H1 (cell line): ENCODE measurements around the gene TEAD1. TPM values are rescaled to one million over a fixed set of nuclear protein-coding genes. Genes with fewer than 3 reads are reported as not detected.

Experiments used
- CTCF ChIA-PET: fragments of 300-600 bp; sonication (Branson Sonifier 250); formaldehyde crosslinking; loops from one replicate; lab custom pipeline; 2021; ENCODE audit not compliant: partially characterized antibody; lab: Charles Lee
- POLR2A ChIA-PET: fragments of 300-600 bp; sonication (Branson Sonifier 250); formaldehyde crosslinking; loops from one replicate; lab custom pipeline; 2021; ENCODE audit warnings: inconsistent platforms; ENCODE audit not compliant: partially characterized antibody; lab: Charles Lee
- DNase-seq, 2 experiments: peaks; one replicate each; pipeline versions ENCODE4 v3.0.0 to v3.0.0-alpha.2; 2010 to 2022; ENCODE audit warnings: low spot score in 2 of 2, low read depth in 1 of 2, mixed read lengths in 1 of 2
- FAIRE-seq: peaks from 2 replicates; lab custom pipeline; 2011; peaks lifted over from hg19 to GRCh38; lab: Jason Lieb, UNC
- H2AFZ ChIP-seq: 2 replicates; pipeline ENCODE4 v1.8.1; 2012; ENCODE audit warnings: low read length, inconsistent platforms
- H2AK5ac ChIP-seq: 2 replicates; pipeline ENCODE4 v1.6.1; 2013; ENCODE audit warnings: low read depth, low read length
- H2BK120ac ChIP-seq: replicated peaks from 2 replicates; pipeline ENCODE3; 2013; ENCODE audit warnings: low read depth, low read length, inconsistent platforms
- H2BK12ac ChIP-seq: 2 replicates; pipeline ENCODE4 v1.6.1; 2013; ENCODE audit warnings: low read depth, low read length
- H2BK15ac ChIP-seq: 2 replicates; pipeline ENCODE4 v1.6.1; 2013; ENCODE audit warnings: low read length
- H2BK20ac ChIP-seq: 2 replicates; pipeline ENCODE4 v1.6.1; 2013; ENCODE audit warnings: low read length
- H2BK5ac ChIP-seq: 2 replicates; pipeline ENCODE4 v1.6.1; 2013; ENCODE audit warnings: low read depth, low read length
- H3K14ac ChIP-seq: 2 replicates; pipeline ENCODE4 v1.6.1; 2013; ENCODE audit warnings: inconsistent platforms; ENCODE audit not compliant: insufficient read length
- H3K18ac ChIP-seq: 2 replicates; pipeline ENCODE4 v1.6.1; 2013; ENCODE audit warnings: low read length; ENCODE audit errors: extremely low read depth
- H3K23ac ChIP-seq: 2 replicates; pipeline ENCODE4 v1.6.1; 2013; ENCODE audit warnings: inconsistent platforms; ENCODE audit not compliant: insufficient read length
- H3K23me2 ChIP-seq: 2 replicates; pipeline ENCODE4 v1.6.1; 2013; ENCODE audit warnings: low read depth, low read length
- H3K27ac ChIP-seq: 2 replicates; pipeline ENCODE4 v1.6.1; 2011; ENCODE audit warnings: low read depth, low read length, inconsistent platforms
- H3K27me3 ChIP-seq, 4 experiments: replicated peaks in 1 of 4; 1 replicate in 1 of 4; 2 replicates in 3 of 4; pipeline versions ENCODE4 v1.6.1 to v1.8.1; 2011 to 2013; ENCODE audit warnings: low read length in 3 of 4, mild to moderate bottlenecking in 3 of 4, inconsistent platforms in 2 of 4, mixed read lengths in 2 of 4, moderate library complexity in 1 of 4; ENCODE audit not compliant: control insufficient read depth in 3 of 4, insufficient read depth in 3 of 4; ENCODE audit errors: extremely low read depth in 1 of 4
- H3K36me3 ChIP-seq, 4 experiments: 2 replicates each; pipeline versions ENCODE4 v1.6.1 to v1.8.1; 2011 to 2013; ENCODE audit warnings: mild to moderate bottlenecking in 4 of 4, low read length in 3 of 4, moderate library complexity in 2 of 4, control low read depth in 1 of 4, inconsistent platforms in 1 of 4; ENCODE audit not compliant: insufficient read depth in 4 of 4, control insufficient read depth in 2 of 4
- H3K4ac ChIP-seq: replicated peaks from 2 replicates; pipeline ENCODE3; 2013; ENCODE audit warnings: low read length, low read depth, mixed read lengths, inconsistent platforms; ENCODE audit not compliant: insufficient read length
- H3K4me1 ChIP-seq, 4 experiments: replicated peaks in 1 of 4; 1 replicate in 1 of 4; 2 replicates in 3 of 4; pipeline versions ENCODE4 v1.6.1 to v1.8.1; 2011 to 2013; ENCODE audit warnings: low read length in 3 of 4, inconsistent platforms in 2 of 4, mixed read lengths in 1 of 4; ENCODE audit not compliant: insufficient read depth in 4 of 4, control insufficient read depth in 3 of 4
- H3K4me2 ChIP-seq, 2 experiments: 2 replicates each; pipeline versions ENCODE4 v1.6.1 to v1.8.1; 2011 to 2013; ENCODE audit warnings: low read depth in 2 of 2, low read length in 2 of 2, control low read depth in 1 of 2, inconsistent platforms in 1 of 2, mild to moderate bottlenecking in 1 of 2; ENCODE audit not compliant: insufficient read depth in 1 of 2
- H3K4me3 ChIP-seq, 4 experiments: fragments of 200-600, 300-600 bp in 1 of 4; sonication (generic), shearing (Covaris generic), sonication (Bioruptor Twin) in 1 of 4; 2 replicates each; pipeline versions ENCODE4 v1.5.1 to v1.8.1; 2011 to 2016; ENCODE audit warnings: low read length in 4 of 4, low read depth in 3 of 4, control low read depth in 2 of 4, inconsistent platforms in 2 of 4, mild to moderate bottlenecking in 2 of 4, mixed read lengths in 1 of 4, moderate library complexity in 1 of 4; ENCODE audit not compliant: insufficient read depth in 2 of 4; ENCODE audit errors: extremely low read depth in 1 of 4
- H3K56ac ChIP-seq: replicated peaks from 2 replicates; pipeline ENCODE3; 2013; ENCODE audit warnings: low read depth, mild to moderate bottlenecking, mixed read lengths, low read length, inconsistent platforms; ENCODE audit not compliant: insufficient read length
- H3K79me1 ChIP-seq: 2 replicates; pipeline ENCODE4 v1.6.1; 2013; ENCODE audit warnings: low read depth, low read length, control low read depth
- H3K79me2 ChIP-seq, 2 experiments: 2 replicates each; pipeline versions ENCODE4 v1.6.1 to v1.8.1; 2012 to 2013; ENCODE audit warnings: low read length in 2 of 2, mild to moderate bottlenecking in 2 of 2, inconsistent platforms in 1 of 2; ENCODE audit not compliant: insufficient read depth in 2 of 2, control insufficient read depth in 1 of 2
- H3K9ac ChIP-seq, 4 experiments: replicated peaks in 1 of 4; 1 replicate in 1 of 4; 2 replicates in 3 of 4; pipeline versions ENCODE4 v1.6.1 to v1.8.1; 2011 to 2013; ENCODE audit warnings: low read depth in 3 of 4, low read length in 3 of 4, control low read depth in 2 of 4, mild to moderate bottlenecking in 2 of 4, moderate library complexity in 2 of 4, inconsistent platforms in 1 of 4; ENCODE audit errors: extremely low read depth in 1 of 4
- H3K9me3 ChIP-seq, 2 experiments: 2 replicates each; pipeline versions ENCODE4 v1.6.1 to v1.8.1; 2012 to 2013; ENCODE audit warnings: mild to moderate bottlenecking in 2 of 2, moderate library complexity in 2 of 2, control low read depth in 1 of 2, inconsistent platforms in 1 of 2, low read depth in 1 of 2, low read length in 1 of 2, mixed read lengths in 1 of 2; ENCODE audit not compliant: insufficient read depth in 2 of 2
- H4K20me1 ChIP-seq, 2 experiments: replicated peaks in 1 of 2; 2 replicates each; pipeline versions ENCODE3 to v1.8.1; 2011 to 2013; ENCODE audit warnings: inconsistent platforms in 2 of 2, low read length in 2 of 2, mild to moderate bottlenecking in 1 of 2; ENCODE audit not compliant: insufficient read depth in 2 of 2, control insufficient read depth in 1 of 2
- H4K5ac ChIP-seq: 2 replicates; pipeline ENCODE4 v1.6.1; 2013; ENCODE audit warnings: low read length, low read depth, mixed read lengths, inconsistent platforms; ENCODE audit not compliant: insufficient read length
- H4K8ac ChIP-seq: 2 replicates; pipeline ENCODE4 v1.8.0; 2013; ENCODE audit warnings: mild to moderate bottlenecking, moderate library complexity, low read length, inconsistent platforms; ENCODE audit not compliant: insufficient read depth; ENCODE audit errors: extremely low read depth
- H4K91ac ChIP-seq: replicated peaks from 2 replicates; pipeline ENCODE3; 2013; ENCODE audit warnings: low read length, mixed read lengths, inconsistent platforms; ENCODE audit not compliant: insufficient read length
- BACH1 ChIP-seq: IDR thresholded peaks from 2 replicates; pipeline ENCODE4 v1.6.1; 2012; ENCODE audit warnings: low read length, improper control_type of control experiment
- CHD1 ChIP-seq: IDR thresholded peaks from 2 replicates; pipeline ENCODE4 v1.6.1; 2012; ENCODE audit warnings: low read depth, low read length, improper control_type of control experiment
- CHD2 ChIP-seq: IDR thresholded peaks from 2 replicates; pipeline ENCODE4 v1.6.1; 2012; ENCODE audit warnings: low read length, improper control_type of control experiment
- CREB1 ChIP-seq: IDR thresholded peaks from 2 replicates; pipeline ENCODE4 v1.6.1; 2012; ENCODE audit warnings: inconsistent platforms
- HDAC2 ChIP-seq, 2 experiments: fragments of 300-600 bp in 1 of 2; sonication (generic) in 1 of 2; IDR thresholded peaks; 2 replicates each; pipeline ENCODE4 v1.6.1; 2011 to 2012; ENCODE audit warnings: low read depth in 2 of 2, low read length in 2 of 2, mild to moderate bottlenecking in 2 of 2, moderate library complexity in 2 of 2, borderline replicate concordance in 1 of 2, inconsistent platforms in 1 of 2
- MAX ChIP-seq: IDR thresholded peaks from 2 replicates; pipeline ENCODE4 v1.6.1; 2012; ENCODE audit warnings: inconsistent platforms
- NRF1 ChIP-seq: IDR thresholded peaks from 2 replicates; pipeline ENCODE4 v1.6.1; 2011; ENCODE audit warnings: mild to moderate bottlenecking, low read depth, low read length, improper control_type of control experiment
- POLR2AphosphoS5 ChIP-seq: IDR thresholded peaks from 2 replicates; pipeline ENCODE4 v1.6.1; 2011; ENCODE audit warnings: low read depth, low read length
- RBBP5 ChIP-seq: IDR thresholded peaks from 2 replicates; pipeline ENCODE4 v1.7.1; 2012; ENCODE audit warnings: low read depth, mild to moderate bottlenecking, inconsistent platforms, low read length, moderate library complexity, borderline replicate concordance
- SAP30 ChIP-seq: fragments of 300-600 bp; sonication (generic); IDR thresholded peaks from 2 replicates; pipeline ENCODE4 v1.7.1; 2012; ENCODE audit warnings: low read length, moderate library complexity, mild to moderate bottlenecking, inconsistent platforms; ENCODE audit not compliant: insufficient read depth, insufficient replicate concordance
- TAF1 ChIP-seq: IDR thresholded peaks from 2 replicates; pipeline ENCODE4 v1.6.1; 2011; ENCODE audit warnings: mild to moderate bottlenecking, low read depth, low read length
- TEAD4 ChIP-seq: IDR thresholded peaks from 2 replicates; pipeline ENCODE4 v1.6.1; 2012; ENCODE audit warnings: low read depth, low read length, inconsistent platforms, mixed read lengths
- USF2 ChIP-seq: IDR thresholded peaks from 2 replicates; pipeline ENCODE4 v1.6.1; 2011; ENCODE audit warnings: low read length, improper control_type of control experiment
- WGBS, 2 experiments: shearing (Covaris generic) in 1 of 2; methylation state at CpG; one replicate each; pipeline versions ENCODE4 v1.1.6 to v1.1.7; 2013 to 2015; ENCODE audit warnings: low lambda C conversion rate in 2 of 2, mixed read lengths in 2 of 2, inconsistent platforms in 1 of 2, low coverage in 1 of 2, missing lambda C conversion rate in 1 of 2; ENCODE audit not compliant: insufficient replicate concordance in 2 of 2, insufficient coverage in 1 of 2, insufficient read length in 1 of 2; ENCODE audit errors: extremely low coverage in 1 of 2, missing lambda C conversion rate in 1 of 2; 5-methylcytosine and 5-hydroxymethylcytosine counted together
- polyA plus RNA-seq, 7 experiments: library from polyadenylated mRNA; depleted of rRNA in 3 of 7; stranded (reverse) in 5 of 7; unstranded in 2 of 7; fragments of >200 nt in 5 of 7; fragments of 200-250 nt in 2 of 7; gene quantifications; 1 replicate in 5 of 7; 2 replicates in 1 of 7; 4 replicates in 1 of 7; pipeline versions ENCODE4 v1.2.1 to v1.2.3, GENCODE V29; 2011 to 2013; ENCODE audit warnings: missing spikeins in 2 of 7, mixed read lengths in 2 of 7
- total RNA-seq: library from RNA; stranded (reverse); fragmentation: NEBNext Ultra II Directional; extraction: Animal tissue kit (Norgen Biotek cat#: 25700); gene quantifications from 2 replicates; pipeline ENCODE4 v1.2.1, GENCODE V29; 2021

Gene TEAD1
- total and polyA plus RNA-seq, 2 of the 8 experiments (the other 6 are each of a cell fraction or from before 2014, with no cell fraction given), result 15.6 to 67.4 TPM

GRCh38 chr11:12938590-12939247, 264.5 kb downstream of the TEAD1 start:
- Histone ChIP-seq H3K23me2 (no peaks in the 10 kb centered on the region), H2BK12ac (no peak overlapping the region), H3K4me1 (no peaks in the 10 kb centered on the region), H4K5ac (no peak overlapping the region), H3K79me2 (no peaks in the 10 kb centered on the region), H4K91ac (no peak overlapping the region), H2AK5ac (no peak overlapping the region), H2BK15ac (no peak overlapping the region), H3K27me3 (no peaks in the 10 kb centered on the region), H3K4me2 (no peak overlapping the region), H3K56ac (no peak overlapping the region), H3K4ac (no peak overlapping the region), H2BK120ac (no peak overlapping the region), H3K79me1 (no peaks in the 10 kb centered on the region), H4K20me1 (peaks cover 0 to 1% of the 10 kb centered on the region in 2 experiments), H3K36me3 (peaks cover 2 to 28% (median 14%) of the 10 kb centered on the region in 4 experiments; a peak in 5 of 8 replicates), H4K8ac (no peak overlapping the region), H2BK20ac (no peak overlapping the region), H3K4me3 (no peak overlapping the region), H3K27ac (no peak overlapping the region), H2AFZ (no peak overlapping the region), H3K9me3 (no peaks in the 10 kb centered on the region), H3K18ac (no peak overlapping the region), H3K9ac (no peak overlapping the region), H3K14ac (no peak overlapping the region), H2BK5ac (no peak overlapping the region), H3K23ac (no peak overlapping the region)
- ChIA-PET CTCF (interaction anchor here (0.7 to 3.1 kb wide), 3 partner anchors 24 to 892 kb away, joined by 3 to 11 read pairs (median 8); no protein-coding TSS in a partner anchor), POLR2A (no interaction called here)
- no peak for DNase-seq
- 80% methylated on average over 1 of the region's 1 CpG; no CpG with 5 or more reads in 1 of the 2 experiments for WGBS, 2 experiments
- no peak for FAIRE-seq
- TF ChIP-seq NRF1 (no peak), TEAD4 (no peak), BACH1 (no peak), SAP30 (no peak), USF2 (no peak), HDAC2 (IDR thresholded peaks at IDR 0.05; ENCODE audit: borderline replicate concordance in 1 of 2, low read depth in 2 of 2, low read length in 2 of 2) (no peak), RBBP5 (no peak), CHD2 (no peak), CHD1 (no peak), TAF1 (no peak), POLR2AphosphoS5 (no peak), MAX (no peak), CREB1 (no peak)
